Panc1 (cell line): ENCODE measurements around the gene DYNAP. TPM values are rescaled to one million over a fixed set of nuclear protein-coding genes. Genes with fewer than 3 reads are reported as not detected.

Experiments used
- ATAC-seq: fragments of 200-7000 bp; cut with Tn5 transposase; 2 replicates; pipeline ENCODE4 v1.9.1; 2020; ENCODE audit warnings: mild to moderate bottlenecking, moderate library complexity
- BruUV-seq: library from RNA; stranded (reverse); fragments of 400-500 nt; replicated peaks from 2 replicates; lab custom pipeline; 2021; lab: Mats Ljungman, UMichigan
- CTCF ChIA-PET: fragments of 300-600 bp; sonication (Branson Sonifier 250); formaldehyde crosslinking; loops from one replicate; lab custom pipeline; 2022; ENCODE audit warnings: antibody characterized with exemption; lab: Charles Lee
- POLR2A ChIA-PET: fragments of 300-600 bp; sonication (Branson Sonifier 250); formaldehyde crosslinking; loops from one replicate; lab custom pipeline; 2022; ENCODE audit warnings: antibody characterized with exemption; lab: Charles Lee
- DNase-seq: peaks from one replicate; pipeline ENCODE4 v3.0.0-alpha.2; 2010; ENCODE audit warnings: low read depth, low spot score
- H3K27ac ChIP-seq: 2 replicates; pipeline ENCODE4 v1.5.1; 2011; ENCODE audit warnings: mild to moderate bottlenecking, low read length, inconsistent platforms
- H3K27me3 ChIP-seq: fragments of 200-500 bp; sonication (Bioruptor generic); 2 replicates; pipeline ENCODE4 v1.6.0; 2014; ENCODE audit warnings: low read length, inconsistent platforms; ENCODE audit not compliant: control insufficient read depth, insufficient read depth
- H3K36me3 ChIP-seq: fragments of 200-500 bp; sonication (Bioruptor generic); 2 replicates; pipeline ENCODE4 v1.5.1; 2014; ENCODE audit warnings: inconsistent platforms, mild to moderate bottlenecking, low read length, moderate library complexity; ENCODE audit not compliant: control insufficient read depth, insufficient read depth
- H3K4me1 ChIP-seq: 2 replicates; pipeline ENCODE4 v1.5.1; 2011; ENCODE audit warnings: inconsistent platforms, mild to moderate bottlenecking, low read length, moderate library complexity; ENCODE audit not compliant: control insufficient read depth, insufficient read depth
- H3K4me3 ChIP-seq, 2 experiments: 2 replicates each; pipeline ENCODE4 v1.5.1; 2011 to 2012; ENCODE audit warnings: low read depth in 2 of 2, low read length in 2 of 2, mild to moderate bottlenecking in 2 of 2, inconsistent platforms in 1 of 2, moderate library complexity in 1 of 2
- H3K9me3 ChIP-seq: fragments of 200-500 bp; sonication (Bioruptor generic); 2 replicates; pipeline ENCODE4 v1.5.1; 2014; ENCODE audit warnings: low read depth, mild to moderate bottlenecking, inconsistent platforms, low read length, moderate library complexity; ENCODE audit not compliant: control insufficient read depth, insufficient read depth
- CTCF ChIP-seq: fragments of 450-650 bp; IDR thresholded peaks from 2 replicates; pipeline ENCODE4 v1.5.1; 2017; ENCODE audit warnings: mild to moderate bottlenecking
- POLR2AphosphoS5 ChIP-seq: IDR thresholded peaks from 2 replicates; pipeline ENCODE4 v1.6.1; 2012; ENCODE audit warnings: mild to moderate bottlenecking, low read depth, low read length, moderate library complexity
- REST ChIP-seq, 2 experiments: IDR thresholded peaks; 2 replicates each; pipeline ENCODE4 v1.6.1; 2011 to 2012; ENCODE audit warnings: low read depth in 2 of 2, control low read depth in 1 of 2, low read length in 1 of 2, mild to moderate bottlenecking in 1 of 2, moderate library complexity in 1 of 2; ENCODE audit not compliant: insufficient read depth in 1 of 2
- SIN3A ChIP-seq: IDR thresholded peaks from 2 replicates; pipeline ENCODE4 v1.6.1; 2012; ENCODE audit warnings: low read depth, mild to moderate bottlenecking, low read length, moderate library complexity, borderline replicate concordance; ENCODE audit not compliant: insufficient read depth
- TCF7L2 ChIP-seq: IDR thresholded peaks from 2 replicates; pipeline ENCODE4 v1.6.1; 2011; ENCODE audit warnings: mild to moderate bottlenecking, low read depth, low read length, inconsistent platforms
- in situ Hi-C: cut with HindIII; loops from 2 replicates; pipeline ENCODE4 v1.10.0; 2016; ENCODE audit warnings: low sequenced_read_pairs, low pct_unique_long_range_greater_than_20kb
- intact Hi-C: fragments of 100-400 bp; cut with micrococcal nuclease; formaldehyde crosslinking; loops from one replicate; pipeline ENCODE4 v1.10.0; 2022; ENCODE audit not compliant: unreplicated experiment
- total RNA-seq: library from RNA; stranded (reverse); gene quantifications from one replicate; pipeline ENCODE4 v1.2.1, GENCODE V29; 2021; ENCODE audit not compliant: unreplicated experiment

DYNAP gene
- total RNA-seq, 1 experiment from 2014 or later = not detected

DNA sequence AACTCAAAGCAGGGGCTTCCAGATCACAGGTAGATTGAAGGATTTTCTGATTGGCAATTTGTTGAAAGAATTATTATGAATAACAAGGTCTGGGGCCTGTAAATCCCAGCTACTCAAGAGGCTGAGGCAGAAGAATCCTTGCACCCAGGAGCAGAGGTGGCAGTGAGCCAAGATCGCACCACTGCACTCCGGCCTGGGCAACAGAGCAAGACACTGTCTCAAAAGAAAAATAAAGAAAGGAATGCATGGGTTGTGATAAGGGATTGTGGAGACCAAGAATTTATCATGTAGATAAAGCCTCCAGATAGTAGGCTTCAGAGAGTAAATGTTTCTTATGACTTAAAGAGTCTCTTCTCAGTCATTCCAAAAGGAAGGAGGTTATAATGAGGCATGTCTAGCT lies 35.8 kb upstream of the DYNAP start:
- DNase-seq = no peak
- H3K36me3 ChIP-seq = no peaks in the 10 kb centered on the region
- POLR2A ChIA-PET = no interaction called here
- no peaks in the 10 kb centered on the region for H3K4me1 ChIP-seq
- no TSS peak for BruUV-seq
- no peak for ATAC-seq
- in situ Hi-C loops = no loop called here
- no peak overlapping the region for H3K27ac ChIP-seq
- no peaks in the 10 kb centered on the region for H3K27me3 ChIP-seq
- intact Hi-C loops = loop anchor here (10.0 kb wide), 1 partner anchor 90 kb away; no protein-coding TSS in a partner anchor
- H3K9me3 ChIP-seq = 0 out of 2 replicates have a peak, but pooled peaks cover 5% of the 10 kb centered on the region
- CTCF ChIA-PET = no interaction called here
- no peak overlapping the region for H3K4me3 ChIP-seq
- TF ChIP-seq SIN3A (no peak), REST (IDR thresholded peaks at IDR 0.05; ENCODE audit: insufficient read depth in 1 of 2, low read depth in 2 of 2, low read length in 1 of 2) (no peak), POLR2AphosphoS5 (no peak), CTCF (no peak), TCF7L2 (no peak)

- ChIA-PET POLR2A (no interaction called here), CTCF (no interaction called here)
- 0 out of 2 replicates have a peak, but pooled peaks cover 5% of the 10 kb centered on the region for H3K9me3 ChIP-seq
- TF ChIP-seq SIN3A (no peak), POLR2AphosphoS5 (no peak), REST (IDR thresholded peaks at IDR 0.05; ENCODE audit: insufficient read depth in 1 of 2, low read depth in 2 of 2, low read length in 1 of 2) (no peak), TCF7L2 (no peak), CTCF (no peak)
- H3K36me3 ChIP-seq = no peaks in the 10 kb centered on the region
- intact Hi-C loops (loop anchor here (10.0 kb wide), 1 partner anchor 89 kb away; no protein-coding TSS in a partner anchor), in situ Hi-C loops (no loop called here)
- no peak overlapping the region for H3K27ac ChIP-seq
- BruUV-seq = no TSS peak
- ATAC-seq (no peak), DNase-seq (no peak)
- H3K4me1 ChIP-seq = no peaks in the 10 kb centered on the region
- no peak overlapping the region for H3K4me3 ChIP-seq
- H3K27me3 ChIP-seq = no peaks in the 10 kb centered on the region
Measured at GRCh38 chr18:54555996-54556395, 35.0 kb upstream of the DYNAP start.
